ENCODE measurements around the gene CAMKMT. TPM values are rescaled to one million over a fixed set of nuclear protein-coding genes. Genes with fewer than 3 reads are reported as not detected.

The CAMKMT gene
- total and polyA plus RNA-seq, 2 experiments from 2014 or later = 26.5 to 29.5 TPM

DNA sequence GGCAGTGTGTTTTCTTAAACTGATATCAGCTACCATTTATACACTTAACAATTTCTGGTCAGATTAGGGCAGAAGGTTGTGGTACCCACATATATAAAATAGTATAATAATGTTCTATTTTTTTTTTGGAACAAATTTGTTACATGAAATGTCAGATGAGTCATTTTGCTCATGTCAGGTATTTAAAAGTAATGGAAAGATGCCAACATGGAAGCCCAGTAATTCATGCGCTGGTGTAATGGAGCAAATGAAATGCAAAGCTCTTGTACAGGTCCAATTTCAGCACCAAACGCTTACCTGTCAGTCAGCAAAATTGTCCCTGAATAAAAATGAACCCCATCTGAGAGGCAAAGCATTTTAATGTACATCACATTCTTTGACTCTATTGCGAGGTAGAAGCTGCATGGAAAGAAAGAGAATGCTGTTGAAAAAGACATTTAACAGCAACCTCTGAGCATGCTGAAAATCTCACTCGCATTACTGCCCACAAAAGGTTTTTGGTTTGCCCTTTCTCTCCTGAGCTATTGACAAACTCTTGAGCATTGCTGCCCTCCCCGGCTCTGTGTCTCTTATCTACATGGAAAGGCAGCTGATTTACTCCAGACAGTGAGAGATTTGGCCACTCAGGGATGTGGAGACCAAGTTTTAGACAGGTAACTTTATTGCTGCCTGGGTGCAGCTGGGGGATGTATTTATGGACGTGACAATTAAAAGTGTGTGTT lies 217.5 kb downstream of the CAMKMT start:
- H3K27ac ChIP-seq (ENCODE audit: low read depth) = no peak overlapping the region
- TF ChIP-seq CTCF (conservative IDR thresholded peaks at IDR 0.05; ENCODE audit: low read depth in 2 of 2) (no peak), POLR2AphosphoS5 (IDR thresholded peaks at IDR 0.05; ENCODE audit: low read depth) (no peak), NANOG (IDR thresholded peaks at IDR 0.05; ENCODE audit: borderline replicate concordance) (no peak), CREB1 (CRISPR knock-in tag; IDR thresholded peaks at IDR 0.05; ENCODE audit: low read depth) (no peak), ZNF331 (CRISPR knock-in tag; IDR thresholded peaks at IDR 0.05; ENCODE audit: low read depth) (no peak), EZH2phosphoT487 (IDR thresholded peaks at IDR 0.05; ENCODE audit: unreplicated experiment) (no peak), JUNB (IDR thresholded peaks at IDR 0.05; ENCODE audit: unreplicated experiment) (no peak), STAT1 (IDR thresholded peaks at IDR 0.05; ENCODE audit: unreplicated experiment) (no peak), ZNF114 (CRISPR knock-in tag; IDR thresholded peaks at IDR 0.05) (no peak), EZH2 (IDR thresholded peaks at IDR 0.05; ENCODE audit: low read depth, unreplicated experiment) (no peak)
- TF ChIP-seq, protein P1, sequence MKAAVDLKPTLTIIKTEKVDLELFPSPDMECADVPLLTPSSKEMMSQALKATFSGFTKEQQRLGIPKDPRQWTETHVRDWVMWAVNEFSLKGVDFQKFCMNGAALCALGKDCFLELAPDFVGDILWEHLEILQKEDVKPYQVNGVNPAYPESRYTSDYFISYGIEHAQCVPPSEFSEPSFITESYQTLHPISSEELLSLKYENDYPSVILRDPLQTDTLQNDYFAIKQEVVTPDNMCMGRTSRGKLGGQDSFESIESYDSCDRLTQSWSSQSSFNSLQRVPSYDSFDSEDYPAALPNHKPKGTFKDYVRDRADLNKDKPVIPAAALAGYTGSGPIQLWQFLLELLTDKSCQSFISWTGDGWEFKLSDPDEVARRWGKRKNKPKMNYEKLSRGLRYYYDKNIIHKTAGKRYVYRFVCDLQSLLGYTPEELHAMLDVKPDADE (IDR thresholded peaks at IDR 0.05) = no peak
- TF ChIP-seq, protein P2, sequence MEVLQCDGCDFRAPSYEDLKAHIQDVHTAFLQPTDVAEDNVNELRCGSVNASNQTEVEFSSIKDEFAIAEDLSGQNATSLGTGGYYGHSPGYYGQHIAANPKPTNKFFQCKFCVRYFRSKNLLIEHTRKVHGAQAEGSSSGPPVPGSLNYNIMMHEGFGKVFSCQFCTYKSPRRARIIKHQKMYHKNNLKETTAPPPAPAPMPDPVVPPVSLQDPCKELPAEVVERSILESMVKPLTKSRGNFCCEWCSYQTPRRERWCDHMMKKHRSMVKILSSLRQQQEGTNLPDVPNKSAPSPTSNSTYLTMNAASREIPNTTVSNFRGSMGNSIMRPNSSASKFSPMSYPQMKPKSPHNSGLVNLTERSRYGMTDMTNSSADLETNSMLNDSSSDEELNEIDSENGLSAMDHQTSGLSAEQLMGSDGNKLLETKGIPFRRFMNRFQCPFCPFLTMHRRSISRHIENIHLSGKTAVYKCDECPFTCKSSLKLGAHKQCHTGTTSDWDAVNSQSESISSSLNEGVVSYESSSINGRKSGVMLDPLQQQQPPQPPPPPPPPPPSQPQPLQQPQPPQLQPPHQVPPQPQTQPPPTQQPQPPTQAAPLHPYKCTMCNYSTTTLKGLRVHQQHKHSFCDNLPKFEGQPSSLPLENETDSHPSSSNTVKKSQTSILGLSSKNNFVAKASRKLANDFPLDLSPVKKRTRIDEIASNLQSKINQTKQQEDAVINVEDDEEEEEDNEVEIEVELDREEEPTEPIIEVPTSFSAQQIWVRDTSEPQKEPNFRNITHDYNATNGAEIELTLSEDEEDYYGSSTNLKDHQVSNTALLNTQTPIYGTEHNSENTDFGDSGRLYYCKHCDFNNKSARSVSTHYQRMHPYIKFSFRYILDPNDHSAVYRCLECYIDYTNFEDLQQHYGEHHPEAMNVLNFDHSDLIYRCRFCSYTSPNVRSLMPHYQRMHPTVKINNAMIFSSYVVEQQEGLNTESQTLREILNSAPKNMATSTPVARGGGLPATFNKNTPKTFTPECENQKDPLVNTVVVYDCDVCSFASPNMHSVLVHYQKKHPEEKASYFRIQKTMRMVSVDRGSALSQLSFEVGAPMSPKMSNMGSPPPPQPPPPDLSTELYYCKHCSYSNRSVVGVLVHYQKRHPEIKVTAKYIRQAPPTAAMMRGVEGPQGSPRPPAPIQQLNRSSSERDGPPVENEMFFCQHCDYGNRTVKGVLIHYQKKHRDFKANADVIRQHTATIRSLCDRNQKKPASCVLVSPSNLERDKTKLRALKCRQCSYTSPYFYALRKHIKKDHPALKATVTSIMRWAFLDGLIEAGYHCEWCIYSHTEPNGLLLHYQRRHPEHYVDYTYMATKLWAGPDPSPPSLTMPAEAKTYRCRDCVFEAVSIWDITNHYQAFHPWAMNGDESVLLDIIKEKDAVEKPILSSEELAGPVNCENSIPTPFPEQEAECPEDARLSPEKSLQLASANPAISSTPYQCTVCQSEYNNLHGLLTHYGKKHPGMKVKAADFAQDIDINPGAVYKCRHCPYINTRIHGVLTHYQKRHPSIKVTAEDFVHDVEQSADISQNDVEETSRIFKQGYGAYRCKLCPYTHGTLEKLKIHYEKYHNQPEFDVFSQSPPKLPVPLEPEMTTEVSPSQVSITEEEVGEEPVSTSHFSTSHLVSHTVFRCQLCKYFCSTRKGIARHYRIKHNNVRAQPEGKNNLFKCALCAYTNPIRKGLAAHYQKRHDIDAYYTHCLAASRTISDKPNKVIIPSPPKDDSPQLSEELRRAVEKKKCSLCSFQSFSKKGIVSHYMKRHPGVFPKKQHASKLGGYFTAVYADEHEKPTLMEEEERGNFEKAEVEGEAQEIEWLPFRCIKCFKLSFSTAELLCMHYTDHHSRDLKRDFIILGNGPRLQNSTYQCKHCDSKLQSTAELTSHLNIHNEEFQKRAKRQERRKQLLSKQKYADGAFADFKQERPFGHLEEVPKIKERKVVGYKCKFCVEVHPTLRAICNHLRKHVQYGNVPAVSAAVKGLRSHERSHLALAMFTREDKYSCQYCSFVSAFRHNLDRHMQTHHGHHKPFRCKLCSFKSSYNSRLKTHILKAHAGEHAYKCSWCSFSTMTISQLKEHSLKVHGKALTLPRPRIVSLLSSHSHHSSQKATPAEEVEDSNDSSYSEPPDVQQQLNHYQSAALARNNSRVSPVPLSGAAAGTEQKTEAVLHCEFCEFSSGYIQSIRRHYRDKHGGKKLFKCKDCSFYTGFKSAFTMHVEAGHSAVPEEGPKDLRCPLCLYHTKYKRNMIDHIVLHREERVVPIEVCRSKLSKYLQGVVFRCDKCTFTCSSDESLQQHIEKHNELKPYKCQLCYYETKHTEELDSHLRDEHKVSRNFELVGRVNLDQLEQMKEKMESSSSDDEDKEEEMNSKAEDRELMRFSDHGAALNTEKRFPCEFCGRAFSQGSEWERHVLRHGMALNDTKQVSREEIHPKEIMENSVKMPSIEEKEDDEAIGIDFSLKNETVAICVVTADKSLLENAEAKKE (CRISPR knock-in tag; IDR thresholded peaks at IDR 0.05) = no peak
- TF ChIP-seq, protein P3, sequence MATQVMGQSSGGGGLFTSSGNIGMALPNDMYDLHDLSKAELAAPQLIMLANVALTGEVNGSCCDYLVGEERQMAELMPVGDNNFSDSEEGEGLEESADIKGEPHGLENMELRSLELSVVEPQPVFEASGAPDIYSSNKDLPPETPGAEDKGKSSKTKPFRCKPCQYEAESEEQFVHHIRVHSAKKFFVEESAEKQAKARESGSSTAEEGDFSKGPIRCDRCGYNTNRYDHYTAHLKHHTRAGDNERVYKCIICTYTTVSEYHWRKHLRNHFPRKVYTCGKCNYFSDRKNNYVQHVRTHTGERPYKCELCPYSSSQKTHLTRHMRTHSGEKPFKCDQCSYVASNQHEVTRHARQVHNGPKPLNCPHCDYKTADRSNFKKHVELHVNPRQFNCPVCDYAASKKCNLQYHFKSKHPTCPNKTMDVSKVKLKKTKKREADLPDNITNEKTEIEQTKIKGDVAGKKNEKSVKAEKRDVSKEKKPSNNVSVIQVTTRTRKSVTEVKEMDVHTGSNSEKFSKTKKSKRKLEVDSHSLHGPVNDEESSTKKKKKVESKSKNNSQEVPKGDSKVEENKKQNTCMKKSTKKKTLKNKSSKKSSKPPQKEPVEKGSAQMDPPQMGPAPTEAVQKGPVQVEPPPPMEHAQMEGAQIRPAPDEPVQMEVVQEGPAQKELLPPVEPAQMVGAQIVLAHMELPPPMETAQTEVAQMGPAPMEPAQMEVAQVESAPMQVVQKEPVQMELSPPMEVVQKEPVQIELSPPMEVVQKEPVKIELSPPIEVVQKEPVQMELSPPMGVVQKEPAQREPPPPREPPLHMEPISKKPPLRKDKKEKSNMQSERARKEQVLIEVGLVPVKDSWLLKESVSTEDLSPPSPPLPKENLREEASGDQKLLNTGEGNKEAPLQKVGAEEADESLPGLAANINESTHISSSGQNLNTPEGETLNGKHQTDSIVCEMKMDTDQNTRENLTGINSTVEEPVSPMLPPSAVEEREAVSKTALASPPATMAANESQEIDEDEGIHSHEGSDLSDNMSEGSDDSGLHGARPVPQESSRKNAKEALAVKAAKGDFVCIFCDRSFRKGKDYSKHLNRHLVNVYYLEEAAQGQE (IDR thresholded peaks at IDR 0.05; ENCODE audit: unreplicated experiment) = no peak
- DNase-seq (ENCODE audit: low spot score) = no peak
- Mint-ChIP-seq H3K27me3 (ENCODE audit: insufficient read depth, low read depth, poor library complexity) (no peaks in the 10 kb centered on the region), H3K27ac (no peak overlapping the region), H3K9me3 (no peaks in the 10 kb centered on the region), H3K4me1 (peaks cover 3% of the 10 kb centered on the region; the same call in 2 of the 3 replicates), H3K4me3 (no peak overlapping the region), H3K36me3 (ENCODE audit: low read depth) (no peaks in the 10 kb centered on the region)
- H3K4me1 ChIP-seq (ENCODE audit: insufficient read depth) = no peaks in the 10 kb centered on the region
- H2AFZ ChIP-seq = no peak overlapping the region
- no peaks in the 10 kb centered on the region for H3F3A ChIP-seq (replicated peaks; ENCODE audit: low read depth)
- H3K4me3 ChIP-seq = no peak overlapping the region
- no peaks in the 10 kb centered on the region for H3K9me2 ChIP-seq (ENCODE audit: insufficient read depth)
- no peaks in the 10 kb centered on the region for H4K20me1 ChIP-seq (replicated peaks; ENCODE audit: insufficient read depth)
- no peaks in the 10 kb centered on the region for H3K27me3 ChIP-seq (ENCODE audit: insufficient read depth)
- H3K36me3 ChIP-seq (ENCODE audit: insufficient read depth) = no peaks in the 10 kb centered on the region
- H3K4me2 ChIP-seq = no peak overlapping the region
- H3K79me2 ChIP-seq (replicated peaks; ENCODE audit: insufficient read depth) = no peaks in the 10 kb centered on the region
- ATAC-seq = no peak

Data from GM23338 (cell line).